HG03521 (cell line): Measurements from ENCODE around the gene PHKG1.
A peak's percentile ranks its signal among the peaks of the same experiment; 100 is the strongest.
"Not testable (repeated sequence)": the region's sequence is repeated elsewhere in the genome, so short reads cannot be mapped to it uniquely, and the experiment has no call there.

ENCODE experiments used
- ATAC-seq: cut with Tn5 transposase; IDR thresholded peaks from one replicate; pipeline ENCODE4 v1.9.1; 2021; ENCODE audit warnings: mild to moderate bottlenecking, moderate library complexity; ENCODE audit not compliant: unreplicated experiment

PHKG1 gene

GRCh38 chr7:56092789-56093531 is at the start of gene PHKG1:
Gene PHKG1 (minus strand): TSS chr7:56092952. CDS start chr7:56088941, 4,011 bp downstream.
- ATAC-seq: no peak

GRCh38 chr7:56131062-56131461 is 38.3 kb upstream of the PHKG1 start:
- not testable (repeated sequence) for ATAC-seq

- ATAC-seq: no peak
These were observed 34.7 kb upstream of the PHKG1 start for GRCh38 chr7:56127241-56127975.

- ATAC-seq: no peak
These were observed 33.1 kb upstream of the PHKG1 start for GRCh38 chr7:56125831-56126230.

GRCh38 chr7:56124981-56125380 is 32.2 kb upstream of the PHKG1 start:
- no peak for ATAC-seq

- ATAC-seq: no peak
These were observed 28.7 kb upstream of the PHKG1 start for GRCh38 chr7:56121440-56121839.

GRCh38 chr7:56115852-56116538 is 23.2 kb upstream of the PHKG1 start, which contains the start of gene NUPR2:
Gene NUPR2 (minus strand): TSS chr7:56116417. CDS start chr7:56116314, 103 bp downstream.
- no peak for ATAC-seq

GRCh38 chr7:56112244-56112643 is 19.5 kb upstream of the PHKG1 start:
- ATAC-seq: not testable (repeated sequence)

- no peak for ATAC-seq
These were observed 17.9 kb upstream of the PHKG1 start for GRCh38 chr7:56110611-56111010.

- no peak for ATAC-seq
These were observed 15.2 kb upstream of the PHKG1 start for GRCh38 chr7:56107954-56108258.

- peak; percentile 100 for ATAC-seq
These were observed 13.6 kb upstream of the PHKG1 start, which contains the start of gene CHCHD2 for GRCh38 chr7:56106108-56107073. Gene CHCHD2 (minus strand): TSS chr7:56106476. CDS start chr7:56106413, 63 bp downstream.

- no peak for ATAC-seq
These were observed 12.8 kb upstream of the PHKG1 start for GRCh38 chr7:56105508-56105907.

- ATAC-seq: not testable (repeated sequence)
These were observed 11.4 kb upstream of the PHKG1 start for GRCh38 chr7:56104138-56104537.

GRCh38 chr7:56099653-56100052 is 6.9 kb upstream of the PHKG1 start:
- ATAC-seq: no peak

- not testable (repeated sequence) for ATAC-seq
These were observed 5.6 kb upstream of the PHKG1 start for GRCh38 chr7:56098187-56099008.

GRCh38 chr7:56097700-56098099 is 4.9 kb upstream of the PHKG1 start:
- ATAC-seq: no peak

- not testable (repeated sequence) for ATAC-seq
These were observed 364 bp downstream of the PHKG1 start for GRCh38 chr7:56092388-56092787.

- no peak for ATAC-seq
These were observed 1.2 kb downstream of the PHKG1 start for GRCh38 chr7:56091591-56091990.

GRCh38 chr7:56087445-56087844 is 5.3 kb downstream of the PHKG1 start:
- no peak for ATAC-seq

GRCh38 chr7:56086761-56087160 is 6.0 kb downstream of the PHKG1 start:
- no peak for ATAC-seq
